A673 (cell line): ENCODE results near the gene FARP2. TPM values are rescaled to one million over a fixed set of nuclear protein-coding genes. Genes with fewer than 3 reads are reported as not detected.

Experiments
- BruUV-seq: library from RNA; stranded (reverse); fragments of 400-500 nt; replicated peaks from 2 replicates; lab custom pipeline; 2021; lab: Mats Ljungman, UMichigan
- CTCF ChIA-PET: fragments of 300-600 bp; sonication (Branson Sonifier 250); formaldehyde crosslinking; loops from one replicate; lab custom pipeline; 2022; ENCODE audit warnings: antibody characterized with exemption; lab: Charles Lee
- POLR2A ChIA-PET: fragments of 300-600 bp; sonication (Branson Sonifier 250); formaldehyde crosslinking; loops from one replicate; lab custom pipeline; 2022; ENCODE audit warnings: antibody characterized with exemption; ENCODE audit not compliant: low non-redundant PET; lab: Charles Lee
- DNase-seq: peaks from one replicate; pipeline ENCODE4 v3.0.0-alpha.2; 2015; ENCODE audit warnings: low spot score
- H3K27ac ChIP-seq: fragments of 200-600 bp; sonication (generic); 2 replicates; pipeline ENCODE4 v1.5.1; 2016; ENCODE audit warnings: mixed run types, low read depth, mild to moderate bottlenecking, mixed read lengths, antibody characterized with exemption, low read length; ENCODE audit not compliant: poor library complexity, severe bottlenecking
- H3K27me3 ChIP-seq: fragments of 200-600 bp; sonication (generic); replicated peaks from 2 replicates; pipeline ENCODE4 v1.6.1; 2017; ENCODE audit warnings: mixed run types, low read depth, mild to moderate bottlenecking, mixed read lengths, antibody characterized with exemption, low read length; ENCODE audit not compliant: insufficient read depth, poor library complexity
- H3K36me3 ChIP-seq: fragments of 200-600 bp; sonication (generic); 2 replicates; pipeline ENCODE4 v1.6.1; 2016; ENCODE audit warnings: mixed run types, mild to moderate bottlenecking, mixed read lengths, antibody characterized with exemption, low read length; ENCODE audit not compliant: insufficient read depth, poor library complexity, severe bottlenecking
- H3K4me1 ChIP-seq: fragments of 200-600 bp; sonication (generic); 2 replicates; pipeline ENCODE4 v1.6.1; 2017; ENCODE audit warnings: mixed run types, mild to moderate bottlenecking, mixed read lengths, antibody characterized with exemption, low read length; ENCODE audit not compliant: insufficient read depth, poor library complexity, severe bottlenecking
- H3K4me3 ChIP-seq: fragments of 200-600 bp; sonication (generic); 2 replicates; pipeline ENCODE4 v1.5.1; 2016; ENCODE audit warnings: low read depth, mixed run types, mild to moderate bottlenecking, mixed read lengths, low read length; ENCODE audit not compliant: poor library complexity, severe bottlenecking
- H3K9me3 ChIP-seq: fragments of 200-600 bp; sonication (generic); 2 replicates; pipeline ENCODE4 v1.6.1; 2016; ENCODE audit warnings: mixed run types, low read depth, mild to moderate bottlenecking, mixed read lengths, antibody characterized with exemption, low read length; ENCODE audit not compliant: poor library complexity, severe bottlenecking
- CTCF ChIP-seq: fragments of 300-800, 200-600 bp; sonication (generic); conservative IDR thresholded peaks from 2 replicates; pipeline ENCODE4 v1.5.1; 2017; ENCODE audit warnings: low read depth, mild to moderate bottlenecking, antibody characterized with exemption, low read length, moderate library complexity, mixed read lengths
- EZH2 ChIP-seq: fragments of 200-600 bp; sonication (generic); IDR thresholded peaks from 2 replicates; pipeline ENCODE4 v1.6.1; 2017; ENCODE audit warnings: borderline replicate concordance, low read depth, mild to moderate bottlenecking, mixed read lengths, antibody characterized with exemption, low read length; ENCODE audit not compliant: poor library complexity, severe bottlenecking
- intact Hi-C: fragments of 100-400 bp; cut with micrococcal nuclease; formaldehyde crosslinking; loops from one replicate; pipeline ENCODE4 v1.10.0; 2022; ENCODE audit not compliant: unreplicated experiment
- total RNA-seq: library from RNA; stranded (reverse); gene quantifications from 2 replicates; pipeline ENCODE4 v1.2.3, GENCODE V29; 2021

FARP2 gene
- total RNA-seq, 1 experiment from 2014 or later: 53.3 TPM

DNA sequence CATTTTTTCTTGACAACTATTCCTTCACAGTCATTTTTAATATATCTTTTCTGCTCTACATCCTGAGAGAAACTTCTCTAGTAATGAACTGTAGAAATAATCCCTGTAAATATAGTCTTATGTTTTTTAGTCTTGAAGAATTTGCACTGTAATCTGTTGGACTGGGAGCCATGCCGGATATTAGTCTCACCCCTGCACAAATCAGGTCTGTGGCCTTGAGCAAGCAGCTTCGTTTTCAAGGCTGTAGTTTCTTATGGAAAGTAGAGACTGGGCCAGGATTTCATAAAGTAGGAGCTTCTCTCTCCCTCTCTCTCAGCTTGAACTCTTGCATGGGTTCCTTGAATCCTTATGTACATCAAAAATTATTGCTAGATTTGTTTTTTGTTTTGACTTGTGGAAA lies 8.7 kb downstream of the FARP2 start:
- no peaks in the 10 kb centered on the region for H3K9me3 ChIP-seq
- CTCF ChIA-PET: no interaction called here
- POLR2A ChIA-PET: no interaction called here
- H3K27me3 ChIP-seq: no peaks in the 10 kb centered on the region
- no peaks in the 10 kb centered on the region for H3K4me1 ChIP-seq
- no peak overlapping the region for H3K4me3 ChIP-seq
- no peak overlapping the region for H3K27ac ChIP-seq
- TF ChIP-seq EZH2 (no peak), CTCF (no peak)
- intact Hi-C loops: no loop called here
- DNase-seq: no peak
- no TSS peak for BruUV-seq
- no peaks in the 10 kb centered on the region for H3K36me3 ChIP-seq

- Histone ChIP-seq H3K27me3 (no peaks in the 10 kb centered on the region), H3K4me1 (no peaks in the 10 kb centered on the region), H3K9me3 (no peaks in the 10 kb centered on the region), H3K27ac (no peak overlapping the region), H3K4me3 (no peak overlapping the region), H3K36me3 (no peaks in the 10 kb centered on the region)
- ChIA-PET CTCF (no interaction called here), POLR2A (no interaction called here)
- intact Hi-C loops: no loop called here
- no peak for DNase-seq
- TF ChIP-seq EZH2: no peak
- TF ChIP-seq CTCF: no peak
- no TSS peak for BruUV-seq
Measured at GRCh38 chr2:241366678-241367077, 10.6 kb downstream of the FARP2 start.

DNA sequence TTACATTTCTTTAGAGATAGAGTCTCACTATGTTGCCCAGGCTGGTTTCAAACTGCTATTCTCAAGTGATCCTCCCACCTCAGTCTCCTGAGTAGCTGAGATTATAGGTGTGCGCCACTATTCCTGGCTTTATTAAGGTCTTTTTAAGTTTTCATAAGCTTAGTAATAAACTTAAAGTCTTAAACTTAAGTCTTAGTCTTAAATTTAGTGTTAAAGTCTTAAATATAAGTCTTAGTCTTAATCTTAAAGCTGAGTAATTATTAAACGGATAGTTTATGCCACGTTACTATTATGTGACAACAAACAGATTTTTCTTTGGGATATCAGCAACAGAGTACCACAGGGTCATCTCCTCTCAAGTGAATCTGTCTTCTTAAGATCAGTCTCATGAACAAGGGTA lies 12.6 kb downstream of the FARP2 start:
- no peak for TF ChIP-seq CTCF
- TF ChIP-seq EZH2: no peak
- no TSS peak for BruUV-seq
- no peak for DNase-seq
- H3K27ac ChIP-seq: no peak overlapping the region
- ChIA-PET POLR2A (no interaction called here), CTCF (no interaction called here)
- intact Hi-C loops: no loop called here
- no peaks in the 10 kb centered on the region for H3K36me3 ChIP-seq
- H3K4me3 ChIP-seq: no peak overlapping the region
- no peaks in the 10 kb centered on the region for H3K4me1 ChIP-seq
- H3K9me3 ChIP-seq: no peaks in the 10 kb centered on the region
- no peaks in the 10 kb centered on the region for H3K27me3 ChIP-seq
